Activated CD8-positive, alpha-beta memory T cell treated with anti-CD3 and anti-CD28 coated beads for 4 hours (primary cell): ENCODE measurements around the gene CSGALNACT2.
"Not testable (repeated sequence)": the region's sequence is repeated elsewhere in the genome, so short reads cannot be mapped to it uniquely, and the experiment has no call there.

ENCODE experiments used
- DNase-seq, 2 donors: peaks; one replicate each; pipeline ENCODE4 v3.0.0-alpha.2; 2020; ENCODE audit warnings: low read depth in 2 of 2

The CSGALNACT2 gene

GRCh38 chr10:43214071-43214955 lies 76.1 kb downstream of the CSGALNACT2 start:
- DNase-seq = no peak

DNA sequence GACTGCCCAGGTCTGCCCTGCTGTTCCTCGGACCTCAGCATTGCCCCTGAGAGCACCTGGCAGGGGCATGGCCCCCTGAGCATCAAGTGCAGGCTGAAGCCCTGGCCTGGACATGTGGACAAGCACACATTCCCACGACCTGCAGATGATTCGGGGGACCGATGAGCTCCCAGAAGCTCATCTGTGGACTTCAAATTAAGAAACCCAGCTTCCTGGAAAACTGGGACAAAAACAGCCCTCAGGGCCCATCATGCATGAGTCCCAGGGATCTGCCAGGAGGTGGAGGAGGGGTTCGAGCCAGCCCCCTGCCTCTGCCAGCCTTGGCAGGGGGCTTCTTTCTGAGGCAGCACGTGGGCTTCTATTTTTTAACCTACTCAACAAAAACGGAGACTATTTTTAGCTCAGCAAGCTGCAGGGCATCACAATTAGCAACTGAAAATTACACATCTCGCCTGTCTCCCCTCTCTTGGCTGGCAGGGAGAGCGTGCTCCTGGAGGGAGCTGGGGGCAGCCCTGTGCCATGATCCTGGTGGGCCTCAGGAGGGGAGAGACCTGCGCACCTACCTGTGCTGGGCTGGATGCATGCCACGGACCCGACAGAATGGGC lies 76.8 kb downstream of the CSGALNACT2 start:
- DNase-seq = no peak

- DNase-seq = no peak
Measured at GRCh38 chr10:43215758-43216455, 77.7 kb downstream of the CSGALNACT2 start.

DNA sequence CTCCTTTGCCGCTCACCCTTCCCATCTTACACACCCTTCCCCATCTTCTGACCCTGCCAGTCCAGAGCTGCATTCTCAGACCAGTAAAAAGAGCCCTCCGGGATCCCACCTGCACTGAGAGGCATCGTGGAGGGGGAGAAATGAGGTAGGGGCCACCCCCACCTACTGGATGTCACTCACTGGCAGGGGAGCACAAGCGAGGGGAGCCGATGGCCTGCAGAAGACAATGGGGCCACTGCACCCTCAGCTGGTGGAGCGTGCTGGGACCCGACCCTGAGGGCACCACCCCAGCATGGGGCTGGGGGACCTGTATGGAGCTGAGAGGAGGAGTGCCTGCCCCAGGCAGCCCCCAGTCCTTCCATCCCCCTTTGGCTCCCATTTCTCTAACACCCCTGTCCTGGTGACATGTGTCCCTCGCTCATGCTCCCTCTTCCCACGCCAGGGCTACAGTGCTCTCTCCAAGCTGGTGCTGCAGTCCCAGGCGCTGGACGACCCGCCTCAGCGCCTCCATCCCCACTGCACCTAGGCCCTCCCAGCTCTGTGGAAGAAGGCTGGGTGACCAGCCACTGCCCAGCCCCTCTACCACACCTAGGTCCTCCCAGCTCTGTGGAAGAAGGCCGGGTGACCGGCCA lies 78.8 kb downstream of the CSGALNACT2 start:
- no peak for DNase-seq

DNA sequence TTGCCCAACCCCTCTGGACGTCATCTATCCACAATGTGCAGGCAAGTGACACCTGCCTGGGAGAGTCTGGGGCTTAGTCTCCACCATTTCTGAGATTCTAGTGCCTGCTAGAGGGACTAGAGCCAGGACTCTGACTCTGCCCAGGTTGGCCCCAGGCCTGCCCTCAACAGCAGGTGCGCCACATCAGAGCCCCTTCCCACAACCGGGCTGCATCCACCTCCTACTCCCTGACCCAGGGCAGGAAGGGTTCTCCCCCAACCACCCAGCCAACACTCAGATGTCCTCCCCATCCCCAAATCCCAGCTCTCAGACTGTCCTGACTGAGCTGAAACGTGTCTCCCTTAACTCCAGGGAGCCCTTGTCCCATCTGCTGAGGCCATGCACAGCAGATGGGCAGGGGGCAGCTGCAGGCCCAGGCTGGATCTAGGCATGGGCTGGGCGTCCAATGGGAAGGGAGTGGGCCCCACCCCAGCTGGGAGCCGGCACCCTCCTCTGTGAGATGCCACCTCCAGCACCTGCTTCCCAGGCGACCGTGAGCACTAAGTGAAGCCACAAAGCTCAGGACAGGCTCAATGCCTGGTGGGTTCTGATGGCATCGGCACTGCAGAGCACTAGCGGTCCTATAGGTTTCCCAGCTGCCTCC lies 79.4 kb downstream of the CSGALNACT2 start:
- no peak for DNase-seq

DNA sequence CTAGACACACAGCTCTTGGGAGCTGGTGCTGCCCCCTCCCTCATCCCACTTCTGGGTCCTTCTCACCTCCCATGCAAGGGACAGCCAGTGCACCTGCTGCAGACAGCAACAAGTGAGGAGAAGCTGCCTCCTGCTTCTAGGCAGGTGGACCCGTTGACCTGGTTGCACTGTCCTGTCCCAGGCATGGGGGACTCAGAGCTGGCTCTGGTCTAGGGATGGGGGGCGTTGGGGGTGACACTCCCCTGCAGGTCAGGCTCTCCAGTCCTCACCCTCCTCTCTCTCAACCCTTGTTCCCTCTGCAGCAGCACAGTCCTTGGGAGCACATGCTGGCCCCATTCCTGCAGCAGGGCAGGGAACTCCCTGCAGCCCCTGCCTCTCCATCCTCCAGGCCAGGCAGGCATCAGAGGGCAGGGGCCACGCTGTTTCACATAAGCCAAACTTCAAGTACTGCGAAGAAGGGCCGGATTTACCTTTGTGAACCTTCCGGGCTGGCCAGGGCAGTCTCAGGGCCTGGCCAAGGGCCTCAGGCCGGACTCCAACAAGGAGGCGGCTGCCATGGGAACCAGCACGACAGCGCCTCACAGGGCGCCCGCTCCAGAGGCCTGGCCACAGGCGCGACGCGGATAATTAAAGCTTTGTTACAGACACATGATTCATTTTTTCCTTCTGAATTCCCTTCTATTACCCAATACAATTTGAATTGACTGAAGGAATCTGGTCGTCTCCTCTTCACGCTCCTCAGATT lies 80.1 kb downstream of the CSGALNACT2 start:
- DNase-seq = no peak

- no peak for DNase-seq
Measured at GRCh38 chr10:43218951-43219837, 80.9 kb downstream of the CSGALNACT2 start.

DNA sequence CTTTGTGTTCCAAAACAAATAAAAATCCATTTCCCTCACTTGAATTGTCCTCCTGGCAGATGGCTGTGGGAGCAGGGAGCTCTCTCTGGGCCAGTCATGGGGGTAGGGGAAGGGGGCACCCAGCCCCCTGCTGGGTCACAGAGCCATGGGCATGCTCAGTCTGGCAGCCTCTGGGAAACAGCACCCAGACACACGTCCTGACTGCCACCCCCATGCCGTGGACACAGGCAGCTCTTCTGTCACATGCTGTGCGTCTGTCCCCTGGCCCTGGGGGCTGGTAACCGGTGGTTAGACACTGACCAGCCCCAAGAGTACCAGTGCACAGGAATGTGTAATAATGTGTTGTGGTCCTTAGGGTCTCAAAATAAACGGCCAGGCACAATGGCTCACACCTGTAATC lies 81.6 kb downstream of the CSGALNACT2 start:
- DNase-seq = no peak

DNA sequence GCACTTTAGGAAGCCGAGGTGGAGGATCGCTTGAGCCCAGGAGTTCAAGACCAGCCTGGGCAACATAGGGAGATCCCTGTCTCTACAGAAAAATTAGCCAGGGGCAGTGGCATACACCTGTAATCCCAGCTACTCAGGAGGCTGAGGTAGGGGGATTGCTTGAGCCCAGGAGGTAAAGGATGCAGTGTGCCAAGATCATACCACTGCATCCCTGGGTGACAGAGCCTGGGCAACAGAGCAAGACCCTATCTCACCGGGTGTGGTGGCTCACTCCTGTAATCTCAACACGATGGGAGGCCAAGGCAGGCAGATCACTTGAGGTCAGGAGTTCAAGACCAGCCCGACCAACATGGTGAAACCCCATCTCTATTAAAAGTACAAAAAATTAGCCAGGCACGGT lies 82.0 kb downstream of the CSGALNACT2 start:
- not testable (repeated sequence) for DNase-seq

DNA sequence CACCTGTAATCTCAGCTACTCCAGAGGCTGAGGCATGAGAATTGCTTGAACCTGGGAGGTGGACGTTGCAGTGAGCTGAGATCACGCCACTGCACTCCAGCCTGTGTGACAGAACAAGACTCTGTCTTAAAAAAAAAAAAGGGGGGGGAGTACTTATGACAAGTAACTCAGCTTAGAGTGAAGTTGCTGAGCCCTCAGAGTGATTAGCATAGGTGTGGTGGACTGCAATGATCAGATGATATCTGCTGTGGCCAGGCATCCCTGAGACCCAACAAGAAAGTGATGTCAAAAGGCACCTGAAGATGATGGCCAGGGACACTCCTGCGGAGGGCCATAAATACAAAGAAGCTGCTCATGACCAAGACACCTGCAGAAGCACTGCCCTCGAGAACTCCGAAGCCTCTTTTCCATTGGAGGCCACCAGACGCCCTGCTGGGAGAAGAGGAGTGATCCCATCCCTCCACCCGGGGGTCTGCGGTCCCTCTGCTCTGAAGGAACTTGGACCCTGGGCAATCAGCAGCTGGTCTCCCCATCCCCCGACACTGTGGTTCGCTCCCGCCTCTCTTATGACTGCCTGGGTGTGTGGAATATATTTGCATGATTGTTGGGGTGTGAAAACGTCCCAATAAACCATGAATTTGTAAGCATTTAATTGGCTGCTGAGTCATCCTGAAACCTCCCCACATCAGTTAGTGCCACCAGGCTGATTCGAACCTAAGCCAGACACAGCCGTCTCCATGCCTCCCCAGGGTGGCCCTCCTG lies 82.6 kb downstream of the CSGALNACT2 start:
- DNase-seq = no peak

- no peak for DNase-seq
Measured at GRCh38 chr10:43221419-43222209, 83.4 kb downstream of the CSGALNACT2 start.

GRCh38 chr10:43222210-43222720 lies 84.0 kb downstream of the CSGALNACT2 start:
- DNase-seq = no peak

GRCh38 chr10:43223056-43223455 lies 84.8 kb downstream of the CSGALNACT2 start:
- DNase-seq = no peak

DNA sequence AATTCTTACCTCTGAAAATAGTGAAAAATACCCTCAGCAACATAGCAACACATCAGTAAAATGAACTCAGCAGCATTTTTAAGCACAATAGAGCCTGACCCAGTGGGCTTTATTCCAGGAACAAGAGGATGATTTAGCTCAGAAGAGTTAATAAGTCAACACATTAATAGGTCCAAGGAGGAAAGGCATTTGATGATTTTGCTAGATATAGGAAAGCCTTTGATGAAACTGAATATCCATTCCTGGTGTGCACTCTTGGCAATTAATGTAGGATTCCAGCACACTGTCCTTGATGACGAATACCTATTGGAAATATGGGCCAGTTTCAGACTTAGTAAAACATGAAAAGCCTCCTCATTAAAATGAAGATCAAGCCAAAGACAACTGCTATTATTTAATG lies 86.1 kb downstream of the CSGALNACT2 start:
- no peak for DNase-seq

DNA sequence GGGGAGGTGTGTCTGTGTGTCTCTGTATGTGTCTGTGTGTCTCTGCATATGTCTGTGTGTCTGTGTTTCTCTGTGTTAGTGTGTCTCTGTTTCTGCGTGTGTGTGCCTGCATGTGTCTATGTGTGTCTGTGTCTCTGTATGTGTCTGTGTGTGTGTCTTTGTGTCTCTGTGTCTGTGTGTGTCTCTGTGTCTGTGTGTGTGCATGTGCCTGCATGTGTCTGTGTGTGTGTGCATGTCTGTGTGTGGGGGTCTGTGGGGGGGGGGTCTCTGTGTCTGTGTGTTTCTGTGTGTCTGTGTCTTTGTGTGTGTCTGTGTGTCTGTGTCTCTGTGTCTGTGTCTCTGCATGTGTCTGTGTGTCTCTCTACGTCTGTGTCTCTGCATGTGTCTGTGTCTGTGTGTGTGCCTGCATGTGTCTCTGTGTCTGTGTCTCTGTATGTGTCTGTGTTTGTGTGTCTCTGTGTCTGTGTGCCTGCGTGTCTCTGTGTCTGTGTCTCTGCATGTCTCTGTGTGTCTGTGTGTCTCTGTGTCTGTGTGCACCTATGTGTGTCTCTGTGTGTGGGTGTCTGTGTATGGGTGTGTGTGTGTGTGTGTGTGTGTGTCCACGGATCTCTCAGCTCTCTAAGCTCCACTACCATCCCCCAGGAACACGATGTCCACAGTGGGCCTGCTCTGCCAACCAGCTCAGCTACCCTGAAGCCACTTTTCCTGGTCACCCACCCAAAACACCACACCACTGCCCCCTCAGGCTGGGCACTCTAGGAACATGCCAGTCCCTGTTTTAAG lies 87.0 kb downstream of the CSGALNACT2 start:
- DNase-seq = no peak

DNA sequence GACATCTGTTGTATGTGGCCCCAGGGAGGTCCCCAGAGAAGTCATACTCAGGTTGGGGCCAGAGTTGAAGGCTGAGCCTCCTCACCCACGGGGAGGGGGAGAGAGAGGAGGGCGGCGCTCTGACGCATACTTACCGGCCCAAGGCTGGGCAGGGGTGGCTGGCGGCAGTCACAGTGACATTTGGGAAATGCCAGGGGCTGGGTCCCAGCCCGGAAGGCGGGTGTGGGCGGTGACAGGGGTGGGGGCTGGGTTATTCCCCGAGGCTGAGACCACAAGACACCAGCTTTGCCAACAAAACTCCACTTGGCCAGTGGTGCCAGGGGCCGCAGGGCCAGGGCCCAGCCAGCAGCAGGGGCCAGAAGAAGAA lies 87.5 kb downstream of the CSGALNACT2 start:
- peak in 1 of 2 donors; percentile 47 for DNase-seq

- no peak for DNase-seq
Measured at GRCh38 chr10:43226441-43226840, 88.2 kb downstream of the CSGALNACT2 start.
